22Rv1 (cell line): ENCODE data around the gene MOGAT2.

Source experiments
- H3K27ac ChIP-seq: fragments of 450-650 bp; 2 replicates; pipeline ENCODE4 v1.5.1; 2017
- CTCF ChIP-seq: fragments of 450-650 bp; IDR thresholded peaks from 2 replicates; pipeline ENCODE4 v1.5.1; 2017; ENCODE audit warnings: mild to moderate bottlenecking
- ZFX ChIP-seq: fragments of 450-650 bp; IDR thresholded peaks from 2 replicates; pipeline ENCODE4 v1.6.1; 2017; ENCODE audit warnings: antibody characterized with exemption, borderline replicate concordance

MOGAT2 gene

GRCh38 chr11:75717608-75718418, at the start of gene MOGAT2:
Gene MOGAT2, plus strand, starts transcription at chr11:75717838. Its CDS starts 51 bp downstream, at chr11:75717889.
- TF ChIP-seq ZFX (no peak), CTCF (no peak)

GRCh38 chr11:75668451-75669297, 49.0 kb upstream of the MOGAT2 start, which contains the start of gene MAP6:
Gene MAP6, minus strand, starts transcription at chr11:75669038. Its CDS starts 669 bp downstream, at chr11:75668369.
- no peak for TF ChIP-seq ZFX
- TF ChIP-seq CTCF, result no peak
- H3K27ac ChIP-seq, result no peak within 1 kb of the TSS

More at GRCh38 chr11:75717608-75718418, at the start of gene MOGAT2:
- no peak within 1 kb of the TSS for H3K27ac ChIP-seq

- H3K27ac ChIP-seq, result no peak overlapping the region
- TF ChIP-seq ZFX (no peak), CTCF (no peak)
These were observed 43.6 kb upstream of the MOGAT2 start for GRCh38 chr11:75673977-75674582.

DNA sequence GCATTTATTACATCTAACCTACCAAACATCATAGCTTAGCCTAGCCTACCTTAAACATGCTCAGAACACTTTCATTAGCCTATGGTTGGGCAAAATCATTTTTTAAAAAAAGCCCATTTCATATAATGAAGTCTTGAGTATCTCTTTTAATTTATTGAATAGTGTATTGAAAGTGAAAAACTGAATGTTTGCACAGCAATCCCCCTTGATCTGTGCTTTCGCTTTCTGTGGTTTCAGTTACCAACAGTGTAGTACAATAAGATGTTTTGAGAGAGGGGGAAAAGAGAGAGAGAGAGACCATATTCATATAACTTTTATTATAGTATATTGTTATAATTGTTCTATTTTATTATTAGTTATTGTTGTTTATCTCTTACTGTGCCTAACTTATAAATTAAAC, 40.4 kb upstream of the MOGAT2 start:
- TF ChIP-seq CTCF, result no peak
- no peak for TF ChIP-seq ZFX
- no peak overlapping the region for H3K27ac ChIP-seq

- no peak overlapping the region for H3K27ac ChIP-seq
These were observed 39.7 kb upstream of the MOGAT2 start for GRCh38 chr11:75677909-75678308.

GRCh38 chr11:75678620-75679259, 38.9 kb upstream of the MOGAT2 start:
- TF ChIP-seq ZFX, result no peak
- TF ChIP-seq CTCF, result no peak
- H3K27ac ChIP-seq, result no peak overlapping the region

More at GRCh38 chr11:75677909-75678308, 39.7 kb upstream of the MOGAT2 start:
- no peak for TF ChIP-seq CTCF
- TF ChIP-seq ZFX, result no peak
